Osteoblast (primary cell): ENCODE results near the gene ATP9A. TPM values are rescaled to one million over a fixed set of nuclear protein-coding genes. Genes with fewer than 3 reads are reported as not detected.
"Not testable (repeated sequence)": the region's sequence is repeated elsewhere in the genome, so short reads cannot be mapped to it uniquely, and the experiment has no call there.

Source experiments
- DNase-seq: peaks from one replicate; pipeline ENCODE4 v3.0.0; 2011; ENCODE audit warnings: low spot score, mixed read lengths; ENCODE audit not compliant: insufficient read length; ENCODE audit errors: missing footprints
- H2AFZ ChIP-seq: 2 replicates; pipeline ENCODE4 v1.6.0; 2011; ENCODE audit warnings: mild to moderate bottlenecking, low read length
- H3K27ac ChIP-seq: 2 replicates; pipeline ENCODE4 v1.5.1; 2011; ENCODE audit warnings: mild to moderate bottlenecking, low read depth, low read length, moderate library complexity
- H3K27me3 ChIP-seq: 2 replicates; pipeline ENCODE4 v1.6.0; 2012; ENCODE audit warnings: mild to moderate bottlenecking, control low read depth, inconsistent platforms, low read length, moderate library complexity; ENCODE audit not compliant: insufficient read depth
- H3K36me3 ChIP-seq: 2 replicates; pipeline ENCODE4 v1.5.1; 2011; ENCODE audit warnings: mild to moderate bottlenecking, low read length, control low read depth, moderate library complexity; ENCODE audit not compliant: insufficient read depth
- H3K4me1 ChIP-seq: 2 replicates; pipeline ENCODE4 v1.5.1; 2011; ENCODE audit warnings: mild to moderate bottlenecking, low read length, control low read depth, moderate library complexity; ENCODE audit not compliant: insufficient read depth
- H3K4me2 ChIP-seq: 2 replicates; pipeline ENCODE4 v1.6.0; 2011; ENCODE audit warnings: mild to moderate bottlenecking, low read length; ENCODE audit not compliant: insufficient read depth
- H3K4me3 ChIP-seq: fragments of 200-600 bp; sonication (generic); 3 replicates; pipeline ENCODE4 v1.5.1; 2012; ENCODE audit warnings: mild to moderate bottlenecking, low read length, inconsistent platforms; ENCODE audit not compliant: insufficient read depth
- H3K79me2 ChIP-seq: 2 replicates; pipeline ENCODE4 v1.6.0; 2012; ENCODE audit warnings: mild to moderate bottlenecking, low read length, control low read depth, inconsistent platforms; ENCODE audit not compliant: insufficient read depth
- H3K9me3 ChIP-seq: 2 replicates; pipeline ENCODE4 v1.5.1; 2011; ENCODE audit warnings: low read depth, low read length, control low read depth
- H4K20me1 ChIP-seq: 2 replicates; pipeline ENCODE4 v1.6.0; 2012; ENCODE audit warnings: mild to moderate bottlenecking, low read length, control low read depth; ENCODE audit not compliant: insufficient read depth
- CTCF ChIP-seq: IDR thresholded peaks from 2 replicates; pipeline ENCODE4 v1.5.1; 2011; ENCODE audit warnings: mild to moderate bottlenecking, low read depth, low read length, moderate library complexity; ENCODE audit errors: extremely low read depth
- total RNA-seq: library from RNA; depleted of rRNA; stranded (reverse); fragments of >200 nt; gene quantifications from 2 replicates; pipeline ENCODE4 v1.2.3, GENCODE V29; 2012

The ATP9A gene
- total RNA-seq, 1 donor, result 48.9 TPM

GRCh38 chr20:51747182-51747911, 20.8 kb downstream of the ATP9A start:
- no peak for TF ChIP-seq CTCF
- H3K79me2 ChIP-seq, result peaks cover 24% of the 10 kb centered on the region
- H3K9me3 ChIP-seq, result no peaks in the 10 kb centered on the region
- H2AFZ ChIP-seq, result no peak overlapping the region
- DNase-seq, result no peak
- peaks cover 35% of the 10 kb centered on the region for H3K4me1 ChIP-seq
- no peak overlapping the region for H3K4me2 ChIP-seq
- H3K36me3 ChIP-seq, result no peaks in the 10 kb centered on the region
- no peaks in the 10 kb centered on the region for H4K20me1 ChIP-seq
- no peaks in the 10 kb centered on the region for H3K27me3 ChIP-seq
- H3K27ac ChIP-seq, result no peak overlapping the region
- no peak overlapping the region for H3K4me3 ChIP-seq

GRCh38 chr20:51745804-51746203, 22.4 kb downstream of the ATP9A start:
- H3K4me3 ChIP-seq, result no peak overlapping the region
- H2AFZ ChIP-seq, result no peak overlapping the region
- no peaks in the 10 kb centered on the region for H4K20me1 ChIP-seq
- peaks cover 32% of the 10 kb centered on the region for H3K79me2 ChIP-seq
- peaks cover 23% of the 10 kb centered on the region for H3K4me1 ChIP-seq
- no peaks in the 10 kb centered on the region for H3K27me3 ChIP-seq
- H3K4me2 ChIP-seq, result no peak overlapping the region
- H3K9me3 ChIP-seq, result no peaks in the 10 kb centered on the region
- no peak for TF ChIP-seq CTCF
- no peaks in the 10 kb centered on the region for H3K36me3 ChIP-seq
- H3K27ac ChIP-seq, result no peak overlapping the region
- no peak for DNase-seq

- no peak for TF ChIP-seq CTCF
- peaks cover 4% of the 10 kb centered on the region for H4K20me1 ChIP-seq
- no peak overlapping the region for H3K4me3 ChIP-seq
- H3K36me3 ChIP-seq, result no peaks in the 10 kb centered on the region
- H3K4me1 ChIP-seq, result peaks cover 15% of the 10 kb centered on the region
- no peak for DNase-seq
- H3K27ac ChIP-seq, result no peak overlapping the region
- H3K4me2 ChIP-seq, result no peak overlapping the region
- H2AFZ ChIP-seq, result no peak overlapping the region
- no peaks in the 10 kb centered on the region for H3K9me3 ChIP-seq
- no peaks in the 10 kb centered on the region for H3K27me3 ChIP-seq
- H3K79me2 ChIP-seq, result peaks cover 23% of the 10 kb centered on the region
Observed at GRCh38 chr20:51740838-51741237, 27.4 kb downstream of the ATP9A start.

- H3K4me2 ChIP-seq, H3K4me3 ChIP-seq, H2AFZ ChIP-seq, H4K20me1 ChIP-seq, H3K27ac ChIP-seq, H3K27me3 ChIP-seq, H3K9me3 ChIP-seq, H3K36me3 ChIP-seq, DNase-seq: not testable (repeated sequence)
- Histone ChIP-seq H3K4me1 (peaks cover 15% of the 10 kb centered on the region), H3K79me2 (peaks cover 18% of the 10 kb centered on the region)
Observed at GRCh38 chr20:51740308-51740707, 27.9 kb downstream of the ATP9A start.
